GM12878 (cell line): ENCODE measurements around the gene BRD3. TPM values are rescaled to one million over a fixed set of nuclear protein-coding genes. Genes with fewer than 3 reads are reported as not detected.

Source experiments
- ATAC-seq: fragments of 200-7000 bp; cut with Tn5 transposase; 3 replicates; pipeline ENCODE4 v1.9.1; 2020; ENCODE audit warnings: mild to moderate bottlenecking, moderate library complexity
- BruUV-seq: library from RNA; stranded (reverse); fragments of 400-500 nt; replicated peaks from 2 replicates; lab custom pipeline; 2021; lab: Mats Ljungman, UMichigan
- CTCF ChIA-PET: fragments of 300-600 bp; sonication (Branson Sonifier 250); formaldehyde crosslinking; extraction: SDS; loops from one replicate; lab custom pipeline; 2021; ENCODE audit warnings: inconsistent platforms; lab: Yijun Ruan, JAX
- POLR2A ChIA-PET: fragments of 350-600 bp; formaldehyde crosslinking; extraction: SDS; loops from one replicate; lab custom pipeline; 2021; ENCODE audit warnings: inconsistent platforms; lab: Charles Lee
- RAD21 ChIA-PET: fragments of 300-600 bp; sonication (Branson Sonifier 250); formaldehyde crosslinking; loops from one replicate; lab custom pipeline; 2023; ENCODE audit warnings: antibody characterized with exemption; ENCODE audit not compliant: unreplicated experiment; lab: Charles Lee
- SMC1A ChIA-PET: fragments of 300-600 bp; sonication (Branson Sonifier 250); formaldehyde crosslinking; loops from one replicate; lab custom pipeline; 2023; ENCODE audit not compliant: unreplicated experiment, uncharacterized antibody; lab: Charles Lee
- DNase-seq: peaks from one replicate; pipeline ENCODE4 v3.0.0-alpha.2; 2011; ENCODE audit warnings: low read depth, low spot score
- FAIRE-seq: peaks from 3 replicates; lab custom pipeline; 2011; peaks lifted over from hg19 to GRCh38; lab: Jason Lieb, UNC
- H2AFZ ChIP-seq: 2 replicates; pipeline ENCODE4 v1.6.0; 2011; ENCODE audit warnings: low read depth, low read length, control low read depth; ENCODE audit not compliant: control insufficient read depth
- H3K27ac ChIP-seq: 2 replicates; pipeline ENCODE4 v1.5.1; 2011; ENCODE audit warnings: control low read depth; ENCODE audit not compliant: control insufficient read depth, insufficient read depth
- H3K27me3 ChIP-seq, 2 experiments: replicated peaks in 1 of 2; 2 replicates each; pipeline versions ENCODE4 v1.6.0 to v1.6.1; 2011; ENCODE audit warnings: low read length in 1 of 2; ENCODE audit not compliant: control insufficient read depth in 2 of 2, insufficient read depth in 2 of 2
- H3K36me3 ChIP-seq, 2 experiments: 2 replicates each; pipeline ENCODE4 v1.5.1; 2011; ENCODE audit warnings: low read length in 1 of 2; ENCODE audit not compliant: control insufficient read depth in 2 of 2, insufficient read depth in 2 of 2
- H3K4me1 ChIP-seq: 2 replicates; pipeline ENCODE4 v1.6.1; 2011; ENCODE audit warnings: mild to moderate bottlenecking, low read length, moderate library complexity, mixed read lengths; ENCODE audit not compliant: control insufficient read depth, insufficient read depth
- H3K4me2 ChIP-seq: 2 replicates; pipeline ENCODE4 v1.6.0; 2011; ENCODE audit warnings: control low read depth; ENCODE audit not compliant: control insufficient read depth, insufficient read depth
- H3K4me3 ChIP-seq: fragments of 200-600 bp; sonication (generic); 2 replicates; pipeline ENCODE4 v1.5.1; 2016
- H3K79me2 ChIP-seq: 2 replicates; pipeline ENCODE4 v1.6.0; 2011; ENCODE audit warnings: low read length; ENCODE audit not compliant: control insufficient read depth, insufficient read depth
- H3K9ac ChIP-seq: 2 replicates; pipeline ENCODE4 v1.8.0; 2011; ENCODE audit warnings: low read length, control low read depth, mixed read lengths; ENCODE audit not compliant: control insufficient read depth, insufficient read depth
- H3K9me3 ChIP-seq: replicated peaks from 3 replicates; pipeline ENCODE4 v1.5.1; 2011; ENCODE audit warnings: mild to moderate bottlenecking, low read length; ENCODE audit not compliant: control insufficient read depth, insufficient read depth
- H4K20me1 ChIP-seq: 2 replicates; pipeline ENCODE4 v1.6.0; 2011; ENCODE audit not compliant: control insufficient read depth, insufficient read depth
- CBFB ChIP-seq: IDR thresholded peaks from 2 replicates; pipeline ENCODE4 v1.6.1; 2016; ENCODE audit warnings: antibody characterized with exemption, low read depth
- E4F1 ChIP-seq: fragments of 450-650 bp; IDR thresholded peaks from 2 replicates; pipeline ENCODE4 v1.6.1; 2018; ENCODE audit warnings: borderline replicate concordance, mild to moderate bottlenecking; ENCODE audit not compliant: partially characterized antibody
- IKZF2 ChIP-seq, 2 experiments: fragments of 450-650 bp; IDR thresholded peaks; 2 replicates each; pipeline ENCODE4 v1.6.1; 2017; ENCODE audit warnings: mild to moderate bottlenecking in 2 of 2, moderate library complexity in 2 of 2
- STAT3 ChIP-seq: IDR thresholded peaks from 2 replicates; pipeline ENCODE4 v1.6.1; 2011; ENCODE audit warnings: low read depth, low read length, improper control_type of control experiment
- WGBS: methylation state at CpG from one replicate; pipeline ENCODE4 v1.1.6; 2016; ENCODE audit warnings: low lambda C conversion rate; ENCODE audit not compliant: insufficient replicate concordance, insufficient coverage; ENCODE audit errors: missing lambda C conversion rate; 5-methylcytosine and 5-hydroxymethylcytosine counted together
- in situ Hi-C: fragments of 300-500 bp; cut with MboI; formaldehyde crosslinking; loops from 9 replicates; pipeline ENCODE4 v1.14.3; 2018; ENCODE audit warnings: mixed read lengths
- intact Hi-C: fragments of 100-400 bp; cut with micrococcal nuclease; formaldehyde crosslinking; loops from one replicate; pipeline ENCODE4 v1.14.2; 2022; ENCODE audit not compliant: unreplicated experiment
- polyA plus RNA-seq, 11 experiments: library from polyadenylated mRNA; depleted of rRNA in 4 of 11; unstranded in 6 of 11; stranded (reverse) in 5 of 11; fragments of >200 nt; fragmentation: Nextera tagmentation in 4 of 11; fragmentation: Illumina TruSeq in 1 of 11; extraction: Ambion mirVana in 4 of 11; extraction: Trizol in 1 of 11; gene quantifications; 1 replicate in 1 of 11; 2 replicates in 10 of 11; pipeline versions ENCODE4 v1.2.1 to v1.2.3, GENCODE V29; 2011 to 2016; ENCODE audit warnings: inconsistent platforms in 2 of 11, missing spikeins in 2 of 11, low read depth in 1 of 11
- total RNA-seq, 4 experiments: library from RNA; depleted of rRNA in 3 of 4; stranded (reverse); fragments of >200 nt in 3 of 4; fragmentation: Illumina TruSeq in 1 of 4; extraction: Trizol in 1 of 4; gene quantifications; 2 replicates each; pipeline versions ENCODE4 v1.2.1 to v1.2.3, GENCODE V29; 2013 to 2021

The BRD3 gene
- total and polyA plus RNA-seq, 10 of the 15 experiments (the other 5 are each of a cell fraction or from before 2014, with no cell fraction given), result 0.53 to 20.8 (median 4.8) TPM

GRCh38 chr9:134100040-134100439 lies 32.2 kb upstream of the BRD3 start:
- RAD21 ChIA-PET, result no interaction called here
- TF ChIP-seq STAT3 (no peak), CBFB (no peak), IKZF2 (IDR thresholded peaks at IDR 0.05) (no peak), E4F1 (no peak)
- Histone ChIP-seq H3K36me3 (no peaks in the 10 kb centered on the region), H3K9me3 (no peaks in the 10 kb centered on the region; the same call in 2 of the 3 replicates), H3K9ac (no peak overlapping the region), H2AFZ (no peak overlapping the region), H3K4me3 (no peak overlapping the region), H3K4me2 (no peak overlapping the region), H3K79me2 (no peaks in the 10 kb centered on the region), H3K27me3 (no peaks in the 10 kb centered on the region; a peak in 1 of 4 replicates), H3K27ac (no peak overlapping the region), H3K4me1 (no peaks in the 10 kb centered on the region; the same call in 1 of the 2 replicates), H4K20me1 (no peaks in the 10 kb centered on the region)
- in situ Hi-C loops, result no loop called here
- 22% methylated on average over 5 of the region's 5 CpGs for WGBS
- DNase-seq (no peak), ATAC-seq (no peak), FAIRE-seq (no peak)
- POLR2A ChIA-PET, result no interaction called here
- SMC1A ChIA-PET, result interaction anchor here (2.9 kb wide), 1 partner anchor 106 kb away, joined by 15 read pairs; no protein-coding TSS in a partner anchor
- BruUV-seq, result no TSS peak
- CTCF ChIA-PET, result interaction anchor here (1.6 kb wide), 1 partner anchor 105 kb away, joined by 5 read pairs; no protein-coding TSS in a partner anchor
- intact Hi-C loops, result no loop called here
